HepG2 (cell line): Measurements from ENCODE around the gene SHROOM2. TPM values are rescaled to one million over a fixed set of nuclear protein-coding genes. Genes with fewer than 3 reads are reported as not detected.

Source experiments
- ATAC-seq: fragments of 200-7000 bp; cut with Tn5 transposase; 3 replicates; pipeline ENCODE4 v1.9.1; 2020; ENCODE audit warnings: mild to moderate bottlenecking, moderate library complexity
- BruUV-seq: library from RNA; stranded (reverse); fragments of 400-500 nt; replicated peaks from 2 replicates; lab custom pipeline; 2021; lab: Mats Ljungman, UMichigan
- CTCF ChIA-PET: fragments of 300-600 bp; formaldehyde crosslinking; extraction: SDS; loops from one replicate; lab custom pipeline; 2021; ENCODE audit warnings: low total read pairs, inconsistent platforms, low intra/inter-chr PET ratio; lab: Yijun Ruan, JAX
- POLR2A ChIA-PET: fragments of 350-600 bp; sonication (Branson Sonifier 250); formaldehyde crosslinking; loops from one replicate; lab custom pipeline; 2020; ENCODE audit warnings: antibody characterized with exemption, inconsistent platforms; lab: Yijun Ruan, JAX
- DNase-seq: peaks from one replicate; pipeline ENCODE4 v3.0.0-alpha.2; 2015; ENCODE audit warnings: low spot score
- FAIRE-seq: peaks from 3 replicates; lab custom pipeline; 2011; peaks lifted over from hg19 to GRCh38; lab: Jason Lieb, UNC
- H2AFZ ChIP-seq: one replicate; pipeline ENCODE4 v1.6.1; 2011; ENCODE audit warnings: low read length, inconsistent platforms
- H3K27ac ChIP-seq: fragments of 300-600 bp; 3 replicates; pipeline ENCODE4 v1.8.0; 2011; ENCODE audit warnings: mixed run types, mild to moderate bottlenecking, mixed read lengths, low read length, inconsistent platforms; ENCODE audit not compliant: insufficient read depth; ENCODE audit errors: extremely low read length
- H3K27me3 ChIP-seq, 2 experiments: fragments of 200-600 bp in 1 of 2; 2 replicates in 1 of 2; 3 replicates in 1 of 2; pipeline versions ENCODE4 v1.6.0 to v1.8.0; 2011; ENCODE audit warnings: low read length in 2 of 2, mild to moderate bottlenecking in 2 of 2, moderate library complexity in 2 of 2, inconsistent platforms in 1 of 2; ENCODE audit not compliant: insufficient read depth in 2 of 2, control insufficient read depth in 1 of 2
- H3K36me3 ChIP-seq, 2 experiments: fragments of 200-600 bp in 1 of 2; replicated peaks in 1 of 2; 2 replicates in 1 of 2; 3 replicates in 1 of 2; pipeline versions ENCODE4 v1.5.1 to v1.8.0; 2011; ENCODE audit warnings: low read length in 2 of 2, inconsistent platforms in 1 of 2; ENCODE audit not compliant: insufficient read depth in 2 of 2, control insufficient read depth in 1 of 2
- H3K4me1 ChIP-seq: 2 replicates; pipeline ENCODE4 v1.5.1; 2012; ENCODE audit warnings: low read length, inconsistent platforms; ENCODE audit not compliant: insufficient read depth
- H3K4me2 ChIP-seq: 2 replicates; pipeline ENCODE4 v1.6.0; 2011; ENCODE audit warnings: low read depth, low read length, inconsistent platforms
- H3K4me3 ChIP-seq, 3 experiments: fragments of 200-600 bp in 1 of 3; sonication (generic), shearing (Covaris generic) in 1 of 3; replicated peaks in 1 of 3; 2 replicates each; pipeline ENCODE4 v1.5.1; 2011 to 2016; ENCODE audit warnings: low read length in 3 of 3, inconsistent platforms in 2 of 3, low read depth in 2 of 3, mild to moderate bottlenecking in 2 of 3, control low read depth in 1 of 3, mixed read lengths in 1 of 3; ENCODE audit not compliant: insufficient read depth in 1 of 3
- H3K79me2 ChIP-seq: one replicate; pipeline ENCODE4 v1.6.1; 2011; ENCODE audit warnings: low read length, inconsistent platforms; ENCODE audit not compliant: insufficient read depth
- H3K9ac ChIP-seq: 2 replicates; pipeline ENCODE4 v1.6.0; 2011; ENCODE audit warnings: mild to moderate bottlenecking, low read depth, low read length, inconsistent platforms; ENCODE audit not compliant: insufficient read depth
- H3K9me3 ChIP-seq: 2 replicates; pipeline ENCODE4 v1.5.1; 2012; ENCODE audit warnings: mild to moderate bottlenecking, low read length
- H4K20me1 ChIP-seq: 2 replicates; pipeline ENCODE4 v1.6.0; 2011; ENCODE audit warnings: inconsistent platforms, mild to moderate bottlenecking, low read length, moderate library complexity; ENCODE audit not compliant: insufficient read depth
- CBFB ChIP-seq: sonication (generic); formaldehyde crosslinking; IDR thresholded peaks from 2 replicates; pipeline ENCODE4 v1.4.0; 2020; ENCODE audit warnings: missing genetic modification reagents
- MEIS1 ChIP-seq: sonication (generic); formaldehyde crosslinking; IDR thresholded peaks from 2 replicates; pipeline ENCODE4 v1.9.0; 2021; ENCODE audit warnings: mild to moderate bottlenecking, missing genetic modification reagents, moderate library complexity, borderline replicate concordance
- NR1H2 ChIP-seq: sonication (generic); formaldehyde crosslinking; IDR thresholded peaks from 2 replicates; pipeline ENCODE4 v1.8.1; 2022; ENCODE audit warnings: low read depth, missing genetic modification reagents, borderline replicate concordance
- SMAD3 ChIP-seq: sonication (generic); formaldehyde crosslinking; IDR thresholded peaks from 2 replicates; pipeline ENCODE4 v1.4.0; 2020; ENCODE audit warnings: missing genetic modification reagents
- SMC3 ChIP-seq: IDR thresholded peaks from 2 replicates; pipeline ENCODE4 v1.6.1; 2011; ENCODE audit warnings: low read length, improper control_type of control experiment
- ZBTB39 ChIP-seq: sonication (generic); formaldehyde crosslinking; IDR thresholded peaks from 2 replicates; pipeline ENCODE4 v1.5.0; 2020; ENCODE audit warnings: missing genetic modification reagents
- ZBTB43 ChIP-seq: sonication (generic); formaldehyde crosslinking; conservative IDR thresholded peaks from 2 replicates; pipeline ENCODE4 v1.4.0; 2020; ENCODE audit warnings: missing genetic modification reagents
- ZNF143 ChIP-seq: sonication (generic); formaldehyde crosslinking; IDR thresholded peaks from 2 replicates; pipeline ENCODE4 v1.4.0; 2020; ENCODE audit warnings: missing genetic modification reagents
- ZNF225 ChIP-seq: sonication (generic); formaldehyde crosslinking; IDR thresholded peaks from 2 replicates; pipeline ENCODE4 v1.4.0; 2020; ENCODE audit warnings: mild to moderate bottlenecking, missing genetic modification reagents
- ZNF260 ChIP-seq: sonication (generic); formaldehyde crosslinking; IDR thresholded peaks from 2 replicates; pipeline ENCODE4 v1.4.0; 2020; ENCODE audit warnings: missing genetic modification reagents, low read depth, mild to moderate bottlenecking, borderline replicate concordance
- ZNF841 ChIP-seq: sonication (generic); formaldehyde crosslinking; IDR thresholded peaks from 2 replicates; pipeline ENCODE4 v1.8.1; 2023; ENCODE audit warnings: missing genetic modification reagents, borderline replicate concordance
- WGBS: methylation state at CpG from one replicate; pipeline ENCODE4 v1.1.6; 2017; ENCODE audit warnings: low lambda C conversion rate; 5-methylcytosine and 5-hydroxymethylcytosine counted together
- in situ Hi-C: cut with HindIII; loops from 2 replicates; pipeline ENCODE4 v1.10.0; 2017; ENCODE audit warnings: low pct_unique_long_range_greater_than_20kb; ENCODE audit not compliant: extremely low pct_ligation_motif_present
- intact Hi-C: fragments of 100-400 bp; cut with micrococcal nuclease; formaldehyde crosslinking; loops from one replicate; pipeline ENCODE4 v1.10.0; 2022; ENCODE audit not compliant: unreplicated experiment
- polyA plus RNA-seq, 8 experiments: library from polyadenylated mRNA; depleted of rRNA in 3 of 8; stranded (reverse) in 7 of 8; unstranded in 1 of 8; fragments of >200 nt; fragmentation: Illumina TruSeq in 4 of 8; extraction: Trizol in 4 of 8; gene quantifications; 2 replicates each; pipeline versions ENCODE4 v1.2.1 to v1.2.3, GENCODE V29; 2011 to 2016; ENCODE audit warnings: low read depth in 4 of 8, missing spikeins in 1 of 8, mixed read lengths in 1 of 8; ENCODE audit not compliant: insufficient read depth in 1 of 8
- total RNA-seq, 5 experiments: library from RNA; depleted of rRNA; stranded (reverse); fragments of >200 nt; fragmentation: Illumina TruSeq; extraction: Trizol; gene quantifications; 2 replicates each; pipeline ENCODE4 v1.2.3, GENCODE V29; 2016; ENCODE audit warnings: low read depth in 1 of 5
- TF ChIP-seq, protein P1 (sequence below): sonication (generic); formaldehyde crosslinking; IDR thresholded peaks from 2 replicates; pipeline ENCODE4 v1.4.0; 2020; ENCODE audit warnings: low read depth, missing genetic modification reagents
- TF ChIP-seq, protein P2 (sequence below): sonication (generic); formaldehyde crosslinking; IDR thresholded peaks from 2 replicates; pipeline ENCODE4 v1.5.0; 2020; ENCODE audit warnings: missing genetic modification reagents
- TF ChIP-seq, protein P3 (sequence below): sonication (generic); formaldehyde crosslinking; IDR thresholded peaks from 2 replicates; pipeline ENCODE4 v1.8.1; 2022; ENCODE audit warnings: low read depth, mild to moderate bottlenecking, missing genetic modification reagents

SHROOM2 gene
- total and polyA plus RNA-seq, 2 of the 13 experiments (the other 11 are each of a cell fraction or from before 2014, with no cell fraction given): 0.92 to 1.4 TPM

DNA sequence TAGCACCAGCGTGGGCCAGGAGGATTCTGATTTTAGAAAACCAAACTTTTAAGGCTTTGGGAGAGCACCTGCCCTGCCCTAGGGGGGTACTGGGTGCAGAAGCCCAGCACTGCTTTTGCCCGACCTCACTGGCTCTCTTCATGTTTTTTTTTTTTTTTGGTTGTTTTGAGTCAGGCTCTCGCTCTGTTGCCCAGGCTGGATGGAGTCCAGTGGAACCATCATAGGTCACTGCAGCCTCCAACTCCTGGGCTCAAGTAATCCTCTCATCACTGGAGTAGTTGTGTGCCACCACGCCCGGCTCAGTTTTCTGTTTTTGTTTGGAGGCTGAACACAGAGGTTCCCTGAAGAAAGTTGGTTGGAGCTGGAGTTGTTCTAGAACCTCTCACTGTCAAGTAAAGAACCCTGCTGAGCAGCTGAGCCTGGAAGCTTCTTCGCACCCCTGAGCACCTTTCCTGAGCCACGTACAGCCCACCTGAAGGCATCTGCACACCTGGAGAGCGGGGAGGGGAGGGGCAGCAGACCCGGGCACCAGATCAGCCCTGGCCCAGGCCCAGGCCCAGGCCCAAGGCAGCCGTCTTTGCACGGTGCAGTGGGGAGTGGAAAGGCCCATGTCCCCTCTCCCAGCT is 49.5 kb downstream of the SHROOM2 start:
- no peak overlapping the region for H3K27ac ChIP-seq
- H3K4me2 ChIP-seq: no peak overlapping the region
- in situ Hi-C loops (no loop called here), intact Hi-C loops (no loop called here)
- ATAC-seq (no peak), DNase-seq (no peak), FAIRE-seq (no peak)
- POLR2A ChIA-PET: no interaction called here
- no peaks in the 10 kb centered on the region for H3K4me1 ChIP-seq
- H3K4me3 ChIP-seq: no peak overlapping the region
- no peaks in the 10 kb centered on the region for H3K36me3 ChIP-seq
- BruUV-seq: no TSS peak
- H4K20me1 ChIP-seq: no peaks in the 10 kb centered on the region
- H3K27me3 ChIP-seq: no peaks in the 10 kb centered on the region
- H2AFZ ChIP-seq: no peak overlapping the region
- 50% methylated on average over 2 of the region's 11 CpGs for WGBS
- CTCF ChIA-PET: no interaction called here
- H3K9ac ChIP-seq: no peak overlapping the region
- H3K9me3 ChIP-seq: no peaks in the 10 kb centered on the region
- H3K79me2 ChIP-seq: peaks cover 2% of the 10 kb centered on the region
- TF ChIP-seq ZNF841 (CRISPR knock-in tag) (no peak), NR1H2 (CRISPR knock-in tag) (no peak), SMC3 (no peak), SMAD3 (CRISPR knock-in tag) (no peak), CBFB (CRISPR knock-in tag) (no peak), ZNF260 (CRISPR knock-in tag) (no peak), ZBTB39 (CRISPR knock-in tag) (no peak), ZNF225 (CRISPR knock-in tag) (no peak), MEIS1 (CRISPR knock-in tag) (no peak), ZNF143 (CRISPR knock-in tag) (no peak), ZBTB43 (CRISPR knock-in tag) (no peak)
- TF ChIP-seq, protein P1, sequence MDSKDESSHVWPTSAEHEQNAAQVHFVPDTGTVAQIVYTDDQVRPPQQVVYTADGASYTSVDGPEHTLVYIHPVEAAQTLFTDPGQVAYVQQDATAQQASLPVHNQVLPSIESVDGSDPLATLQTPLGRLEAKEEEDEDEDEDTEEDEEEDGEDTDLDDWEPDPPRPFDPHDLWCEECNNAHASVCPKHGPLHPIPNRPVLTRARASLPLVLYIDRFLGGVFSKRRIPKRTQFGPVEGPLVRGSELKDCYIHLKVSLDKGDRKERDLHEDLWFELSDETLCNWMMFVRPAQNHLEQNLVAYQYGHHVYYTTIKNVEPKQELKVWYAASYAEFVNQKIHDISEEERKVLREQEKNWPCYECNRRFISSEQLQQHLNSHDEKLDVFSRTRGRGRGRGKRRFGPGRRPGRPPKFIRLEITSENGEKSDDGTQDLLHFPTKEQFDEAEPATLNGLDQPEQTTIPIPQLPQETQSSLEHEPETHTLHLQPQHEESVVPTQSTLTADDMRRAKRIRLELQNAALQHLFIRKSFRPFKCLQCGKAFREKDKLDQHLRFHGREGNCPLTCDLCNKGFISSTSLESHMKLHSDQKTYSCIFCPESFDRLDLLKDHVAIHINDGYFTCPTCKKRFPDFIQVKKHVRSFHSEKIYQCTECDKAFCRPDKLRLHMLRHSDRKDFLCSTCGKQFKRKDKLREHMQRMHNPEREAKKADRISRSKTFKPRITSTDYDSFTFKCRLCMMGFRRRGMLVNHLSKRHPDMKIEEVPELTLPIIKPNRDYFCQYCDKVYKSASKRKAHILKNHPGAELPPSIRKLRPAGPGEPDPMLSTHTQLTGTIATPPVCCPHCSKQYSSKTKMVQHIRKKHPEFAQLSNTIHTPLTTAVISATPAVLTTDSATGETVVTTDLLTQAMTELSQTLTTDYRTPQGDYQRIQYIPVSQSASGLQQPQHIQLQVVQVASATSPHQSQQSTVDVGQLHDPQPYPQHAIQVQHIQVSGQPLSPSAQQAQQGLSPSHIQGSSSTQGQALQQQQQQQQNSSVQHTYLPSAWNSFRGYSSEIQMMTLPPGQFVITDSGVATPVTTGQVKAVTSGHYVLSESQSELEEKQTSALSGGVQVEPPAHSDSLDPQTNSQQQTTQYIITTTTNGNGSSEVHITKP: no peak
- TF ChIP-seq, protein P2, sequence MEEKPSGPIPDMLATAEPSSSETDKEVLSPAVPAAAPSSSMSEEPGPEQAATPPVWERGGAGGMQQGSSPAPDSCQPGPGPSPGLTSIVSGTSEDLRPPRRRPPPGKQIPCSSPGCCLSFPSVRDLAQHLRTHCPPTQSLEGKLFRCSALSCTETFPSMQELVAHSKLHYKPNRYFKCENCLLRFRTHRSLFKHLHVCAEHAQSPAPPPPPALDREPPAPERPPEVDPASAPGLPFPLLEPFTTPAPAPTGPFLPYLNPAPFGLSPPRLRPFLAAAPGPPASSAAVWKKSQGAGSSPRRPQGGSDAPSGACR (CRISPR knock-in tag): no peak
- TF ChIP-seq, protein P3, sequence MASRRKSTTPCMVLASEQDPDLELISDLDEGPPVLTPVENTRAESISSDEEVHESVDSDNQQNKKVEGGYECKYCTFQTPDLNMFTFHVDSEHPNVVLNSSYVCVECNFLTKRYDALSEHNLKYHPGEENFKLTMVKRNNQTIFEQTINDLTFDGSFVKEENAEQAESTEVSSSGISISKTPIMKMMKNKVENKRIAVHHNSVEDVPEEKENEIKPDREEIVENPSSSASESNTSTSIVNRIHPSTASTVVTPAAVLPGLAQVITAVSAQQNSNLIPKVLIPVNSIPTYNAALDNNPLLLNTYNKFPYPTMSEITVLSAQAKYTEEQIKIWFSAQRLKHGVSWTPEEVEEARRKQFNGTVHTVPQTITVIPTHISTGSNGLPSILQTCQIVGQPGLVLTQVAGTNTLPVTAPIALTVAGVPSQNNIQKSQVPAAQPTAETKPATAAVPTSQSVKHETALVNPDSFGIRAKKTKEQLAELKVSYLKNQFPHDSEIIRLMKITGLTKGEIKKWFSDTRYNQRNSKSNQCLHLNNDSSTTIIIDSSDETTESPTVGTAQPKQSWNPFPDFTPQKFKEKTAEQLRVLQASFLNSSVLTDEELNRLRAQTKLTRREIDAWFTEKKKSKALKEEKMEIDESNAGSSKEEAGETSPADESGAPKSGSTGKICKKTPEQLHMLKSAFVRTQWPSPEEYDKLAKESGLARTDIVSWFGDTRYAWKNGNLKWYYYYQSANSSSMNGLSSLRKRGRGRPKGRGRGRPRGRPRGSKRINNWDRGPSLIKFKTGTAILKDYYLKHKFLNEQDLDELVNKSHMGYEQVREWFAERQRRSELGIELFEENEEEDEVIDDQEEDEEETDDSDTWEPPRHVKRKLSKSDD: no peak
